H1 (cell line): ENCODE results near the gene RBM20. TPM values are rescaled to one million over a fixed set of nuclear protein-coding genes. Genes with fewer than 3 reads are reported as not detected.

ENCODE experiments used
- CTCF ChIA-PET: fragments of 300-600 bp; sonication (Branson Sonifier 250); formaldehyde crosslinking; loops from one replicate; lab custom pipeline; 2021; ENCODE audit not compliant: partially characterized antibody; lab: Charles Lee
- POLR2A ChIA-PET: fragments of 300-600 bp; sonication (Branson Sonifier 250); formaldehyde crosslinking; loops from one replicate; lab custom pipeline; 2021; ENCODE audit warnings: inconsistent platforms; ENCODE audit not compliant: partially characterized antibody; lab: Charles Lee
- DNase-seq, 2 experiments: peaks; one replicate each; pipeline versions ENCODE4 v3.0.0 to v3.0.0-alpha.2; 2010 to 2022; ENCODE audit warnings: low spot score in 2 of 2, low read depth in 1 of 2, mixed read lengths in 1 of 2
- FAIRE-seq: peaks from 2 replicates; lab custom pipeline; 2011; peaks lifted over from hg19 to GRCh38; lab: Jason Lieb, UNC
- H2AFZ ChIP-seq: 2 replicates; pipeline ENCODE4 v1.8.1; 2012; ENCODE audit warnings: low read length, inconsistent platforms
- H2AK5ac ChIP-seq: 2 replicates; pipeline ENCODE4 v1.6.1; 2013; ENCODE audit warnings: low read depth, low read length
- H2BK120ac ChIP-seq: replicated peaks from 2 replicates; pipeline ENCODE3; 2013; ENCODE audit warnings: low read depth, low read length, inconsistent platforms
- H2BK12ac ChIP-seq: 2 replicates; pipeline ENCODE4 v1.6.1; 2013; ENCODE audit warnings: low read depth, low read length
- H2BK15ac ChIP-seq: 2 replicates; pipeline ENCODE4 v1.6.1; 2013; ENCODE audit warnings: low read length
- H2BK20ac ChIP-seq: 2 replicates; pipeline ENCODE4 v1.6.1; 2013; ENCODE audit warnings: low read length
- H2BK5ac ChIP-seq: 2 replicates; pipeline ENCODE4 v1.6.1; 2013; ENCODE audit warnings: low read depth, low read length
- H3K14ac ChIP-seq: 2 replicates; pipeline ENCODE4 v1.6.1; 2013; ENCODE audit warnings: inconsistent platforms; ENCODE audit not compliant: insufficient read length
- H3K18ac ChIP-seq: 2 replicates; pipeline ENCODE4 v1.6.1; 2013; ENCODE audit warnings: low read length; ENCODE audit errors: extremely low read depth
- H3K23ac ChIP-seq: 2 replicates; pipeline ENCODE4 v1.6.1; 2013; ENCODE audit warnings: inconsistent platforms; ENCODE audit not compliant: insufficient read length
- H3K23me2 ChIP-seq: 2 replicates; pipeline ENCODE4 v1.6.1; 2013; ENCODE audit warnings: low read depth, low read length
- H3K27ac ChIP-seq: 2 replicates; pipeline ENCODE4 v1.6.1; 2011; ENCODE audit warnings: low read depth, low read length, inconsistent platforms
- H3K27me3 ChIP-seq, 4 experiments: replicated peaks in 1 of 4; 1 replicate in 1 of 4; 2 replicates in 3 of 4; pipeline versions ENCODE4 v1.6.1 to v1.8.1; 2011 to 2013; ENCODE audit warnings: low read length in 3 of 4, mild to moderate bottlenecking in 3 of 4, inconsistent platforms in 2 of 4, mixed read lengths in 2 of 4, moderate library complexity in 1 of 4; ENCODE audit not compliant: control insufficient read depth in 3 of 4, insufficient read depth in 3 of 4; ENCODE audit errors: extremely low read depth in 1 of 4
- H3K36me3 ChIP-seq, 4 experiments: 2 replicates each; pipeline versions ENCODE4 v1.6.1 to v1.8.1; 2011 to 2013; ENCODE audit warnings: mild to moderate bottlenecking in 4 of 4, low read length in 3 of 4, moderate library complexity in 2 of 4, control low read depth in 1 of 4, inconsistent platforms in 1 of 4; ENCODE audit not compliant: insufficient read depth in 4 of 4, control insufficient read depth in 2 of 4
- H3K4ac ChIP-seq: replicated peaks from 2 replicates; pipeline ENCODE3; 2013; ENCODE audit warnings: low read length, low read depth, mixed read lengths, inconsistent platforms; ENCODE audit not compliant: insufficient read length
- H3K4me1 ChIP-seq, 4 experiments: replicated peaks in 1 of 4; 1 replicate in 1 of 4; 2 replicates in 3 of 4; pipeline versions ENCODE4 v1.6.1 to v1.8.1; 2011 to 2013; ENCODE audit warnings: low read length in 3 of 4, inconsistent platforms in 2 of 4, mixed read lengths in 1 of 4; ENCODE audit not compliant: insufficient read depth in 4 of 4, control insufficient read depth in 3 of 4
- H3K4me2 ChIP-seq, 2 experiments: 2 replicates each; pipeline versions ENCODE4 v1.6.1 to v1.8.1; 2011 to 2013; ENCODE audit warnings: low read depth in 2 of 2, low read length in 2 of 2, control low read depth in 1 of 2, inconsistent platforms in 1 of 2, mild to moderate bottlenecking in 1 of 2; ENCODE audit not compliant: insufficient read depth in 1 of 2
- H3K4me3 ChIP-seq, 4 experiments: fragments of 200-600, 300-600 bp in 1 of 4; sonication (generic), shearing (Covaris generic), sonication (Bioruptor Twin) in 1 of 4; 2 replicates each; pipeline versions ENCODE4 v1.5.1 to v1.8.1; 2011 to 2016; ENCODE audit warnings: low read length in 4 of 4, low read depth in 3 of 4, control low read depth in 2 of 4, inconsistent platforms in 2 of 4, mild to moderate bottlenecking in 2 of 4, mixed read lengths in 1 of 4, moderate library complexity in 1 of 4; ENCODE audit not compliant: insufficient read depth in 2 of 4; ENCODE audit errors: extremely low read depth in 1 of 4
- H3K56ac ChIP-seq: replicated peaks from 2 replicates; pipeline ENCODE3; 2013; ENCODE audit warnings: low read depth, mild to moderate bottlenecking, mixed read lengths, low read length, inconsistent platforms; ENCODE audit not compliant: insufficient read length
- H3K79me1 ChIP-seq: 2 replicates; pipeline ENCODE4 v1.6.1; 2013; ENCODE audit warnings: low read depth, low read length, control low read depth
- H3K79me2 ChIP-seq, 2 experiments: 2 replicates each; pipeline versions ENCODE4 v1.6.1 to v1.8.1; 2012 to 2013; ENCODE audit warnings: low read length in 2 of 2, mild to moderate bottlenecking in 2 of 2, inconsistent platforms in 1 of 2; ENCODE audit not compliant: insufficient read depth in 2 of 2, control insufficient read depth in 1 of 2
- H3K9ac ChIP-seq, 4 experiments: replicated peaks in 1 of 4; 1 replicate in 1 of 4; 2 replicates in 3 of 4; pipeline versions ENCODE4 v1.6.1 to v1.8.1; 2011 to 2013; ENCODE audit warnings: low read depth in 3 of 4, low read length in 3 of 4, control low read depth in 2 of 4, mild to moderate bottlenecking in 2 of 4, moderate library complexity in 2 of 4, inconsistent platforms in 1 of 4; ENCODE audit errors: extremely low read depth in 1 of 4
- H3K9me3 ChIP-seq, 2 experiments: 2 replicates each; pipeline versions ENCODE4 v1.6.1 to v1.8.1; 2012 to 2013; ENCODE audit warnings: mild to moderate bottlenecking in 2 of 2, moderate library complexity in 2 of 2, control low read depth in 1 of 2, inconsistent platforms in 1 of 2, low read depth in 1 of 2, low read length in 1 of 2, mixed read lengths in 1 of 2; ENCODE audit not compliant: insufficient read depth in 2 of 2
- H4K20me1 ChIP-seq, 2 experiments: replicated peaks in 1 of 2; 2 replicates each; pipeline versions ENCODE3 to v1.8.1; 2011 to 2013; ENCODE audit warnings: inconsistent platforms in 2 of 2, low read length in 2 of 2, mild to moderate bottlenecking in 1 of 2; ENCODE audit not compliant: insufficient read depth in 2 of 2, control insufficient read depth in 1 of 2
- H4K5ac ChIP-seq: 2 replicates; pipeline ENCODE4 v1.6.1; 2013; ENCODE audit warnings: low read length, low read depth, mixed read lengths, inconsistent platforms; ENCODE audit not compliant: insufficient read length
- H4K8ac ChIP-seq: 2 replicates; pipeline ENCODE4 v1.8.0; 2013; ENCODE audit warnings: mild to moderate bottlenecking, moderate library complexity, low read length, inconsistent platforms; ENCODE audit not compliant: insufficient read depth; ENCODE audit errors: extremely low read depth
- H4K91ac ChIP-seq: replicated peaks from 2 replicates; pipeline ENCODE3; 2013; ENCODE audit warnings: low read length, mixed read lengths, inconsistent platforms; ENCODE audit not compliant: insufficient read length
- WGBS, 2 experiments: shearing (Covaris generic) in 1 of 2; methylation state at CpG; one replicate each; pipeline versions ENCODE4 v1.1.6 to v1.1.7; 2013 to 2015; ENCODE audit warnings: low lambda C conversion rate in 2 of 2, mixed read lengths in 2 of 2, inconsistent platforms in 1 of 2, low coverage in 1 of 2, missing lambda C conversion rate in 1 of 2; ENCODE audit not compliant: insufficient replicate concordance in 2 of 2, insufficient coverage in 1 of 2, insufficient read length in 1 of 2; ENCODE audit errors: extremely low coverage in 1 of 2, missing lambda C conversion rate in 1 of 2; 5-methylcytosine and 5-hydroxymethylcytosine counted together
- polyA plus RNA-seq, 7 experiments: library from polyadenylated mRNA; depleted of rRNA in 3 of 7; stranded (reverse) in 5 of 7; unstranded in 2 of 7; fragments of >200 nt in 5 of 7; fragments of 200-250 nt in 2 of 7; gene quantifications; 1 replicate in 5 of 7; 2 replicates in 1 of 7; 4 replicates in 1 of 7; pipeline versions ENCODE4 v1.2.1 to v1.2.3, GENCODE V29; 2011 to 2013; ENCODE audit warnings: missing spikeins in 2 of 7, mixed read lengths in 2 of 7
- total RNA-seq: library from RNA; stranded (reverse); fragmentation: NEBNext Ultra II Directional; extraction: Animal tissue kit (Norgen Biotek cat#: 25700); gene quantifications from 2 replicates; pipeline ENCODE4 v1.2.1, GENCODE V29; 2021

RBM20 gene
- total and polyA plus RNA-seq, 2 of the 8 experiments (the other 6 are each of a cell fraction or from before 2014, with no cell fraction given) = 0.05 to 0.63 TPM

DNA sequence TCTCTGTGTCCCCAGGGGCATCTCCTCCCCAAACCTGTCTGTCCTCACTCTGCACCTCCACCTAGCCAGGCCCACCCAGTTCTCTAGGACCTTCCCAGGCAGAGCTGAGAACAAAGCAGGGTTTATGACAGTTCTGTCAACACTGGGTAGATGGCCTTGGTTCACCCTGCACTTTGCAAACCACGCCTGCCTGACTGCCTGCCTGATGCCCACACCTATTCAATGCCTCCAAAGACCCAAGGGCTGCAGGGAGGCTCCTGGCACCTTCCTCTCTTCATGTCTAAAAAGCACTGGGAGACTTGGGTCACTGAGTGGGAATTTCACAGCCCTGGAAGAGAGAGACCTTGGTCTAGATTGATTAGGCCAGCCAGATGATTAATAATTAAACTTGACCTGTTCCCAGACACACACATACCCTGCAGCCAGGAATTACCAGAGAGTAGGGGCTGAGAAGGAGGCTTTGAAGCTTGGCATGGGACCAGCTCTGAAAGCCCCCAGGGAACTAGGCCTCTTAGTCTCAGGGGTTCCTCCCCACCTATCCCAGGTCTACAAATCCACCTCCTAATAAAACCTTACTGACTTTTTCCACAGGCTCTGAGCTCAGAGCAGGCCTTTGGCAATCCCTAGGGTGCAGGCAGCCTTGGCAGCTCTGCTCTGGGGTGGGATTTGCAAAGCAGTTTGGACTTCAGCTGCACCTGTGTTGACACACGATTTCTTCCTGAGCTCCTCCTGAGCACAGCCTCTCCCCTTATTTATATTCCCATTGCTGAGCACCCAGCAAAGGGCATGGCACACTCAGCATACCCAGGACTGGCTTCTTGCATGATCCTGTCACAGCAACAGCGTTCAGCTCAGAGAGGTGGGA is 201.9 kb downstream of the RBM20 start:
- H3K79me1 ChIP-seq = no peaks in the 10 kb centered on the region
- no peaks in the 10 kb centered on the region for H3K23me2 ChIP-seq
- no peak overlapping the region for H3K56ac ChIP-seq
- no peak overlapping the region for H3K18ac ChIP-seq
- H4K91ac ChIP-seq = no peak overlapping the region
- H3K4me1 ChIP-seq = no peaks in the 10 kb centered on the region
- no peaks in the 10 kb centered on the region for H4K20me1 ChIP-seq
- no peak overlapping the region for H2AK5ac ChIP-seq
- H3K23ac ChIP-seq = no peak overlapping the region
- 0 out of 2 replicates have a peak overlapping the region, but pooled peaks have one; percentile 29 for H4K8ac ChIP-seq
- WGBS, 2 experiments = 87% methylated on average over 3 of the region's 3 CpGs; no CpG with 5 or more reads in 1 of the 2 experiments
- no peak overlapping the region for H2BK15ac ChIP-seq
- no peak overlapping the region for H2BK12ac ChIP-seq
- H3K9me3 ChIP-seq = no peaks in the 10 kb centered on the region
- H3K79me2 ChIP-seq = no peaks in the 10 kb centered on the region
- no peak overlapping the region for H2AFZ ChIP-seq
- H2BK5ac ChIP-seq = no peak overlapping the region
- H3K4me2 ChIP-seq = no peak overlapping the region
- no peaks in the 10 kb centered on the region for H3K27me3 ChIP-seq
- CTCF ChIA-PET = interaction anchor here (0.8 to 2.1 kb wide), 6 partner anchors 9 to 48 kb away, joined by 3 to 10 read pairs (median 6); no protein-coding TSS in a partner anchor
- FAIRE-seq (no peak), DNase-seq (no peak)
- POLR2A ChIA-PET = interaction anchor here (1.0 kb wide), 1 partner anchor 9 kb away, joined by 3 read pairs; no protein-coding TSS in a partner anchor
- H3K27ac ChIP-seq = no peak overlapping the region
- H3K4me3 ChIP-seq = no peak overlapping the region
- H2BK20ac ChIP-seq = no peak overlapping the region
- H4K5ac ChIP-seq = no peak overlapping the region
- H2BK120ac ChIP-seq = no peak overlapping the region
- H3K36me3 ChIP-seq = no peaks in the 10 kb centered on the region
- H3K4ac ChIP-seq = no peak overlapping the region
- H3K9ac ChIP-seq = no peak overlapping the region; a peak in 1 of 7 replicates
- no peak overlapping the region for H3K14ac ChIP-seq
